Measurements from ENCODE around the gene TXN2.
A peak's percentile ranks its signal among the peaks of the same experiment; 100 is the strongest.
"Not testable (repeated sequence)": the region's sequence is repeated elsewhere in the genome, so short reads cannot be mapped to it uniquely, and the experiment has no call there.

The TXN2 gene

GRCh38 chr22:36481393-36482168 lies at the start of gene TXN2:
TXN2 (minus strand) TSS chr22:36481640; CDS start chr22:36480837, 803 bp downstream.
- intact Hi-C loops (cut with DNase I): no loop called here
- peak; percentile 90 to 98 (median 95) for DNase-seq

GRCh38 chr22:36528795-36529751 lies 47.6 kb upstream of the TXN2 start, which contains the start of gene EIF3D:
EIF3D (minus strand) TSS chr22:36529166; CDS start chr22:36526121, 3,045 bp downstream.
- intact Hi-C loops (cut with DNase I): no loop called here

GRCh38 chr22:36528341-36528740 lies 46.9 kb upstream of the TXN2 start:
- no peak for DNase-seq
- intact Hi-C loops (cut with DNase I): no loop called here

More at GRCh38 chr22:36528795-36529751, 47.6 kb upstream of the TXN2 start, which contains the start of gene EIF3D:
- peak; percentile 93 to 99 (median 97) for DNase-seq

- intact Hi-C loops (cut with DNase I): no loop called here
- no peak for DNase-seq
These were observed 41.2 kb upstream of the TXN2 start for GRCh38 chr22:36522662-36523061.

- intact Hi-C loops (cut with DNase I): no loop called here
- DNase-seq: no peak
These were observed 39.0 kb upstream of the TXN2 start for GRCh38 chr22:36520423-36520822.

- DNase-seq; intact Hi-C loops (cut with DNase I): not testable (repeated sequence)
These were observed 38.5 kb upstream of the TXN2 start for GRCh38 chr22:36519906-36520305.

- intact Hi-C loops (cut with DNase I): no loop called here
- DNase-seq: no peak
These were observed 33.3 kb upstream of the TXN2 start for GRCh38 chr22:36514766-36515165.

- intact Hi-C loops (cut with DNase I): no loop called here
- no peak for DNase-seq
These were observed 31.6 kb upstream of the TXN2 start for GRCh38 chr22:36512991-36513390.

- intact Hi-C loops (cut with DNase I): no loop called here
- no peak for DNase-seq
These were observed 30.9 kb upstream of the TXN2 start for GRCh38 chr22:36512333-36512732.

GRCh38 chr22:36510966-36511881 lies 29.8 kb upstream of the TXN2 start:
- peak in 34 of 42 donors; percentile 14 to 77 (median 47) for DNase-seq
- intact Hi-C loops (cut with DNase I): no loop called here

GRCh38 chr22:36510384-36510783 lies 28.9 kb upstream of the TXN2 start:
- intact Hi-C loops (cut with DNase I): no loop called here
- no peak for DNase-seq

GRCh38 chr22:36507518-36508010 lies 26.1 kb upstream of the TXN2 start:
- intact Hi-C loops (cut with DNase I): no loop called here

GRCh38 chr22:36506637-36507517 lies 25.4 kb upstream of the TXN2 start, which contains the start of gene FOXRED2:
FOXRED2 (minus strand) TSS chr22:36507040; CDS start chr22:36506422, 618 bp downstream.
- intact Hi-C loops (cut with DNase I): no loop called here

More at GRCh38 chr22:36507518-36508010, 26.1 kb upstream of the TXN2 start:
- DNase-seq: no peak

GRCh38 chr22:36505998-36506635 lies 24.7 kb upstream of the TXN2 start:
- DNase-seq: peak in 3 of 42 donors; percentile 11 to 31 (median 18)

More at GRCh38 chr22:36506637-36507517, 25.4 kb upstream of the TXN2 start, which contains the start of gene FOXRED2:
- peak; percentile 68 to 95 (median 90) for DNase-seq

GRCh38 chr22:36497910-36498665 lies 16.6 kb upstream of the TXN2 start:
- intact Hi-C loops (cut with DNase I): no loop called here
- no peak for DNase-seq

More at GRCh38 chr22:36505998-36506635, 24.7 kb upstream of the TXN2 start:
- intact Hi-C loops (cut with DNase I): no loop called here

GRCh38 chr22:36493690-36494110 lies 12.3 kb upstream of the TXN2 start:
- DNase-seq: peak in 33 of 42 donors; percentile 15 to 66 (median 40)
- intact Hi-C loops (cut with DNase I): no loop called here

Data from head of caudate nucleus (tissue), 42 donors.